Measurements from ENCODE around the gene POLE2. TPM values are rescaled to one million over a fixed set of nuclear protein-coding genes. Genes with fewer than 3 reads are reported as not detected.

The POLE2 gene
- total and polyA plus RNA-seq, 4 donors, result 2.2 to 15.6 (median 3.7) TPM

- peak overlapping the region in 1 of 2 donors; percentile 75 for H3K9ac ChIP-seq (ENCODE audit: insufficient read depth in 1 of 2, low read length in 2 of 2)
- no peak for DNase-seq
- TF ChIP-seq, protein P1, sequence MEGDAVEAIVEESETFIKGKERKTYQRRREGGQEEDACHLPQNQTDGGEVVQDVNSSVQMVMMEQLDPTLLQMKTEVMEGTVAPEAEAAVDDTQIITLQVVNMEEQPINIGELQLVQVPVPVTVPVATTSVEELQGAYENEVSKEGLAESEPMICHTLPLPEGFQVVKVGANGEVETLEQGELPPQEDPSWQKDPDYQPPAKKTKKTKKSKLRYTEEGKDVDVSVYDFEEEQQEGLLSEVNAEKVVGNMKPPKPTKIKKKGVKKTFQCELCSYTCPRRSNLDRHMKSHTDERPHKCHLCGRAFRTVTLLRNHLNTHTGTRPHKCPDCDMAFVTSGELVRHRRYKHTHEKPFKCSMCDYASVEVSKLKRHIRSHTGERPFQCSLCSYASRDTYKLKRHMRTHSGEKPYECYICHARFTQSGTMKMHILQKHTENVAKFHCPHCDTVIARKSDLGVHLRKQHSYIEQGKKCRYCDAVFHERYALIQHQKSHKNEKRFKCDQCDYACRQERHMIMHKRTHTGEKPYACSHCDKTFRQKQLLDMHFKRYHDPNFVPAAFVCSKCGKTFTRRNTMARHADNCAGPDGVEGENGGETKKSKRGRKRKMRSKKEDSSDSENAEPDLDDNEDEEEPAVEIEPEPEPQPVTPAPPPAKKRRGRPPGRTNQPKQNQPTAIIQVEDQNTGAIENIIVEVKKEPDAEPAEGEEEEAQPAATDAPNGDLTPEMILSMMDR (IDR thresholded peaks at IDR 0.05; ENCODE audit: control extremely low read depth, extremely low read depth), result no peak
- no peak overlapping the region for H3K27ac ChIP-seq (ENCODE audit: low read depth in 1 of 2, low read length in 1 of 2)
- 60 to 82% methylated on average over 3 of the region's 3 CpGs for WGBS, 2 donors
- peaks cover 4 to 16% (median 10%) of the 10 kb centered on the region in 4 donors for H3K36me3 ChIP-seq (ENCODE audit: control insufficient read depth in 4 of 4, insufficient read depth in 4 of 4, low read length in 4 of 4)
- no peaks in the 10 kb centered on the region for H3K27me3 ChIP-seq (ENCODE audit: control insufficient read depth in 3 of 3, insufficient read depth in 3 of 3, low read length in 2 of 3)
- no peaks in the 10 kb centered on the region for H3K9me3 ChIP-seq (ENCODE audit: control insufficient read depth in 4 of 4, insufficient read depth in 3 of 4, low read length in 3 of 4)
- no peak for ATAC-seq (ENCODE audit: insufficient read depth, low FRiP score)
- peaks cover 4 to 33% (median 11%) of the 10 kb centered on the region in 5 donors for H3K4me1 ChIP-seq (ENCODE audit: control insufficient read depth in 5 of 5, insufficient read depth in 5 of 5, low read length in 5 of 5)
- H3K4me3 ChIP-seq, result peak overlapping the region; percentile 84
These were observed 65.9 kb downstream of the POLE2 start for GRCh38 chr14:49622022-49622607.

GRCh38 chr14:49621114-49621881, 66.7 kb downstream of the POLE2 start:
- peaks cover 4 to 18% (median 11%) of the 10 kb centered on the region in 4 donors for H3K36me3 ChIP-seq (ENCODE audit: control insufficient read depth in 4 of 4, insufficient read depth in 4 of 4, low read length in 4 of 4)
- ATAC-seq (ENCODE audit: insufficient read depth, low FRiP score) (peak; percentile 64), DNase-seq (peak; percentile 64 to 67 (median 65))
- no peaks in the 10 kb centered on the region for H3K27me3 ChIP-seq (ENCODE audit: control insufficient read depth in 3 of 3, insufficient read depth in 3 of 3, low read length in 2 of 3)
- WGBS, 2 donors, result 3 to 9% methylated on average over 46 to 65 of the region's 65 CpGs
- no peaks in the 10 kb centered on the region for H3K9me3 ChIP-seq (ENCODE audit: control insufficient read depth in 4 of 4, insufficient read depth in 3 of 4, low read length in 3 of 4)
- peak overlapping the region; percentile 84 for H3K4me3 ChIP-seq
- TF ChIP-seq, protein P1 (IDR thresholded peaks at IDR 0.05; ENCODE audit: control extremely low read depth, extremely low read depth), result no peak
- peak overlapping the region; percentile 55 to 75 for H3K9ac ChIP-seq (ENCODE audit: insufficient read depth in 1 of 2, low read length in 2 of 2)
- H3K27ac ChIP-seq (ENCODE audit: low read depth in 1 of 2, low read length in 1 of 2), result peak overlapping the region; percentile 96 to 97
- H3K4me1 ChIP-seq (ENCODE audit: control insufficient read depth in 5 of 5, insufficient read depth in 5 of 5, low read length in 5 of 5), result peaks cover 4 to 33% (median 11%) of the 10 kb centered on the region in 5 donors

- no peaks in the 10 kb centered on the region for H3K27me3 ChIP-seq (ENCODE audit: control insufficient read depth in 3 of 3, insufficient read depth in 3 of 3, low read length in 2 of 3)
- H3K4me1 ChIP-seq (ENCODE audit: control insufficient read depth in 5 of 5, insufficient read depth in 5 of 5, low read length in 5 of 5), result peaks cover 4 to 33% (median 11%) of the 10 kb centered on the region in 5 donors
- H3K4me3 ChIP-seq, result peak within 1 kb of the TSS; percentile 94
- H3K36me3 ChIP-seq (ENCODE audit: control insufficient read depth in 4 of 4, insufficient read depth in 4 of 4, low read length in 4 of 4), result peaks cover 4 to 18% (median 11%) of the 10 kb centered on the region in 4 donors
- H3K9me3 ChIP-seq (ENCODE audit: control insufficient read depth in 4 of 4, insufficient read depth in 3 of 4, low read length in 3 of 4), result no peaks in the 10 kb centered on the region
- DNase-seq (peak; percentile 99), ATAC-seq (ENCODE audit: insufficient read depth, low FRiP score) (peak; percentile 98)
- peak within 1 kb of the TSS; percentile 96 to 97 for H3K27ac ChIP-seq (ENCODE audit: low read depth in 1 of 2, low read length in 1 of 2)
- peak within 1 kb of the TSS; percentile 75 to 95 for H3K9ac ChIP-seq (ENCODE audit: insufficient read depth in 1 of 2, low read length in 2 of 2)
- TF ChIP-seq, protein P1 (IDR thresholded peaks at IDR 0.05; ENCODE audit: control extremely low read depth, extremely low read depth), result no peak
- 0 to 1% methylated on average over 80 to 85 of the region's 85 CpGs for WGBS, 2 donors
These were observed 67.6 kb downstream of the POLE2 start, which contains the start of the genes MGAT2 and RPL36AL for GRCh38 chr14:49620182-49621113. Gene MGAT2 (plus strand): TSS chr14:49620799. CDS start chr14:49621269, 470 bp downstream. Gene RPL36AL (minus strand): TSS chr14:49620626. CDS start chr14:49619104, 1,522 bp downstream.

All from lung (tissue), 12 donors.